DOHH2 (cell line): ENCODE measurements around the gene XK.

Source experiments
- EZH2phosphoT487 ChIP-seq: fragments of 200-600 bp; sonication (generic); IDR thresholded peaks from 2 replicates; pipeline ENCODE4 v1.6.1; 2017; ENCODE audit warnings: borderline replicate concordance, mild to moderate bottlenecking, antibody characterized with exemption, low read length, moderate library complexity, mixed read lengths
- TF ChIP-seq, protein P1 (sequence below): fragments of 200-600 bp; sonication (generic); IDR thresholded peaks from one replicate; pipeline ENCODE4 v1.5.1; 2014; ENCODE audit warnings: antibody characterized with exemption, mild to moderate bottlenecking, low read depth, low read length; ENCODE audit not compliant: poor library complexity, severe bottlenecking

DNA sequence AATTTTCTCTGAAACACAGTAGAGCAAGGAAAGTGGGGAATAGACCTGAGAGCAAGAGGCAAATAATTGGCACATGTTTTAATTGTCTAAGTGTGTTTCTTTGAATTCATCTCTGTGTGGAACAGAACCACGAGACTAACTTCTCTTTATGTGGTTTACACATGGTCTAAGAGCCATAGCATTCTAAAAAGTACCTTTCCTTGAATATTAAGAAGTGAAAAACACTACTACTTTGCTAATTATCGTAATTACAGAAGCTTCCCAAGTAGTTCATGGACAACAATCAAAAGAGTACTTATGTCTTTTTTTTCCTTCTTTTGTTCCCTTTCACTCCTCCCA is 91.4 kb downstream of the XK start:
- TF ChIP-seq, protein P1, sequence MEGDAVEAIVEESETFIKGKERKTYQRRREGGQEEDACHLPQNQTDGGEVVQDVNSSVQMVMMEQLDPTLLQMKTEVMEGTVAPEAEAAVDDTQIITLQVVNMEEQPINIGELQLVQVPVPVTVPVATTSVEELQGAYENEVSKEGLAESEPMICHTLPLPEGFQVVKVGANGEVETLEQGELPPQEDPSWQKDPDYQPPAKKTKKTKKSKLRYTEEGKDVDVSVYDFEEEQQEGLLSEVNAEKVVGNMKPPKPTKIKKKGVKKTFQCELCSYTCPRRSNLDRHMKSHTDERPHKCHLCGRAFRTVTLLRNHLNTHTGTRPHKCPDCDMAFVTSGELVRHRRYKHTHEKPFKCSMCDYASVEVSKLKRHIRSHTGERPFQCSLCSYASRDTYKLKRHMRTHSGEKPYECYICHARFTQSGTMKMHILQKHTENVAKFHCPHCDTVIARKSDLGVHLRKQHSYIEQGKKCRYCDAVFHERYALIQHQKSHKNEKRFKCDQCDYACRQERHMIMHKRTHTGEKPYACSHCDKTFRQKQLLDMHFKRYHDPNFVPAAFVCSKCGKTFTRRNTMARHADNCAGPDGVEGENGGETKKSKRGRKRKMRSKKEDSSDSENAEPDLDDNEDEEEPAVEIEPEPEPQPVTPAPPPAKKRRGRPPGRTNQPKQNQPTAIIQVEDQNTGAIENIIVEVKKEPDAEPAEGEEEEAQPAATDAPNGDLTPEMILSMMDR: no peak
- no peak for TF ChIP-seq EZH2phosphoT487
